ENCODE data around the gene SEMA3G. TPM values are rescaled to one million over a fixed set of nuclear protein-coding genes. Genes with fewer than 3 reads are reported as not detected.

Gene SEMA3G
- total and polyA plus RNA-seq, 2 experiments from 2014 or later = 0.47 to 2.5 TPM

DNA sequence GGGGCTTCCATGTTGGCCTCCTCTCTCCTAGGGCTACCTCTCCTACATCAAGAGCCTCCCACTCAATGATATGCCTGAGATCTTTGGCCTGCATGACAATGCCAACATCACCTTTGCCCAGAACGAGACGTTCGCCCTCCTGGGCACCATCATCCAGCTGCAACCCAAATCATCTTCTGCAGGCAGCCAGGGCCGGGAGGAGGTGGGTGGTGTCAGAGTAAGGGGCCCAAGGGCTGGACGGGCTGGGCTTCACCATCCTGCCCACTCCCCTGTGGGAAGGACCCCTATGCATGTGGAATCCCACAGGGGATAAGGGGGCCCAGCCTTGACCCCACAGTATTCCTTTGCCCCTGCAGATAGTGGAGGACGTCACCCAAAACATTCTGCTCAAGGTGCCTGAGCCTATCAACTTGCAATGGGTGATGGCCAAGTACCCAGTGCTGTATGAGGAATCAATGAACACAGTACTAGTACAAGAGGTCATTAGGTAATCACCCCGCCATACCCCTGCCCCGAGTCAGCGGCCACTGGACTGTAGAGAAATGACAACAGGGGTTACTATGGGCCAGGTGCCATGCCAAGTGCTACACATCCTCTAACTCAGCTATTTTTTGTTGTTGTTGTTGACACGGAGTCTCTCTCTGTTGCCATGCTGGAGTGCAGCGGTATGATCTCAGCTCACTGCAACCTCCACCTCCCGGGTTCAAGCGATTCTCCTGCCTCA, 47.1 kb downstream of the SEMA3G start:
- no peak for DNase-seq (ENCODE audit: low spot score)
- Histone ChIP-seq H3K79me2 (replicated peaks; ENCODE audit: insufficient read depth) (no peaks in the 10 kb centered on the region), H3K4me2 (no peak overlapping the region), H3K36me3 (ENCODE audit: insufficient read depth) (no peaks in the 10 kb centered on the region), H4K20me1 (replicated peaks; ENCODE audit: insufficient read depth) (no peaks in the 10 kb centered on the region), H2AFZ (no peak overlapping the region), H3K9me2 (ENCODE audit: insufficient read depth) (no peaks in the 10 kb centered on the region), H3K27ac (ENCODE audit: low read depth) (no peak overlapping the region), H3K4me1 (ENCODE audit: insufficient read depth) (no peaks in the 10 kb centered on the region), H3K4me3 (no peak overlapping the region), H3K27me3 (ENCODE audit: insufficient read depth) (no peaks in the 10 kb centered on the region), H3F3A (replicated peaks; ENCODE audit: low read depth) (no peaks in the 10 kb centered on the region)
- TF ChIP-seq, protein P1, sequence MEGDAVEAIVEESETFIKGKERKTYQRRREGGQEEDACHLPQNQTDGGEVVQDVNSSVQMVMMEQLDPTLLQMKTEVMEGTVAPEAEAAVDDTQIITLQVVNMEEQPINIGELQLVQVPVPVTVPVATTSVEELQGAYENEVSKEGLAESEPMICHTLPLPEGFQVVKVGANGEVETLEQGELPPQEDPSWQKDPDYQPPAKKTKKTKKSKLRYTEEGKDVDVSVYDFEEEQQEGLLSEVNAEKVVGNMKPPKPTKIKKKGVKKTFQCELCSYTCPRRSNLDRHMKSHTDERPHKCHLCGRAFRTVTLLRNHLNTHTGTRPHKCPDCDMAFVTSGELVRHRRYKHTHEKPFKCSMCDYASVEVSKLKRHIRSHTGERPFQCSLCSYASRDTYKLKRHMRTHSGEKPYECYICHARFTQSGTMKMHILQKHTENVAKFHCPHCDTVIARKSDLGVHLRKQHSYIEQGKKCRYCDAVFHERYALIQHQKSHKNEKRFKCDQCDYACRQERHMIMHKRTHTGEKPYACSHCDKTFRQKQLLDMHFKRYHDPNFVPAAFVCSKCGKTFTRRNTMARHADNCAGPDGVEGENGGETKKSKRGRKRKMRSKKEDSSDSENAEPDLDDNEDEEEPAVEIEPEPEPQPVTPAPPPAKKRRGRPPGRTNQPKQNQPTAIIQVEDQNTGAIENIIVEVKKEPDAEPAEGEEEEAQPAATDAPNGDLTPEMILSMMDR (conservative IDR thresholded peaks at IDR 0.05; ENCODE audit: low read depth in 2 of 2) = no peak
- TF ChIP-seq EZH2 (IDR thresholded peaks at IDR 0.05; ENCODE audit: low read depth, unreplicated experiment) = no peak
- TF ChIP-seq ZNF114 (CRISPR knock-in tag; IDR thresholded peaks at IDR 0.05) = no peak
- TF ChIP-seq, protein P2, sequence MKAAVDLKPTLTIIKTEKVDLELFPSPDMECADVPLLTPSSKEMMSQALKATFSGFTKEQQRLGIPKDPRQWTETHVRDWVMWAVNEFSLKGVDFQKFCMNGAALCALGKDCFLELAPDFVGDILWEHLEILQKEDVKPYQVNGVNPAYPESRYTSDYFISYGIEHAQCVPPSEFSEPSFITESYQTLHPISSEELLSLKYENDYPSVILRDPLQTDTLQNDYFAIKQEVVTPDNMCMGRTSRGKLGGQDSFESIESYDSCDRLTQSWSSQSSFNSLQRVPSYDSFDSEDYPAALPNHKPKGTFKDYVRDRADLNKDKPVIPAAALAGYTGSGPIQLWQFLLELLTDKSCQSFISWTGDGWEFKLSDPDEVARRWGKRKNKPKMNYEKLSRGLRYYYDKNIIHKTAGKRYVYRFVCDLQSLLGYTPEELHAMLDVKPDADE (IDR thresholded peaks at IDR 0.05) = no peak
- TF ChIP-seq ZNF331 (CRISPR knock-in tag; IDR thresholded peaks at IDR 0.05; ENCODE audit: low read depth) = no peak
- TF ChIP-seq, protein P3, sequence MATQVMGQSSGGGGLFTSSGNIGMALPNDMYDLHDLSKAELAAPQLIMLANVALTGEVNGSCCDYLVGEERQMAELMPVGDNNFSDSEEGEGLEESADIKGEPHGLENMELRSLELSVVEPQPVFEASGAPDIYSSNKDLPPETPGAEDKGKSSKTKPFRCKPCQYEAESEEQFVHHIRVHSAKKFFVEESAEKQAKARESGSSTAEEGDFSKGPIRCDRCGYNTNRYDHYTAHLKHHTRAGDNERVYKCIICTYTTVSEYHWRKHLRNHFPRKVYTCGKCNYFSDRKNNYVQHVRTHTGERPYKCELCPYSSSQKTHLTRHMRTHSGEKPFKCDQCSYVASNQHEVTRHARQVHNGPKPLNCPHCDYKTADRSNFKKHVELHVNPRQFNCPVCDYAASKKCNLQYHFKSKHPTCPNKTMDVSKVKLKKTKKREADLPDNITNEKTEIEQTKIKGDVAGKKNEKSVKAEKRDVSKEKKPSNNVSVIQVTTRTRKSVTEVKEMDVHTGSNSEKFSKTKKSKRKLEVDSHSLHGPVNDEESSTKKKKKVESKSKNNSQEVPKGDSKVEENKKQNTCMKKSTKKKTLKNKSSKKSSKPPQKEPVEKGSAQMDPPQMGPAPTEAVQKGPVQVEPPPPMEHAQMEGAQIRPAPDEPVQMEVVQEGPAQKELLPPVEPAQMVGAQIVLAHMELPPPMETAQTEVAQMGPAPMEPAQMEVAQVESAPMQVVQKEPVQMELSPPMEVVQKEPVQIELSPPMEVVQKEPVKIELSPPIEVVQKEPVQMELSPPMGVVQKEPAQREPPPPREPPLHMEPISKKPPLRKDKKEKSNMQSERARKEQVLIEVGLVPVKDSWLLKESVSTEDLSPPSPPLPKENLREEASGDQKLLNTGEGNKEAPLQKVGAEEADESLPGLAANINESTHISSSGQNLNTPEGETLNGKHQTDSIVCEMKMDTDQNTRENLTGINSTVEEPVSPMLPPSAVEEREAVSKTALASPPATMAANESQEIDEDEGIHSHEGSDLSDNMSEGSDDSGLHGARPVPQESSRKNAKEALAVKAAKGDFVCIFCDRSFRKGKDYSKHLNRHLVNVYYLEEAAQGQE (IDR thresholded peaks at IDR 0.05; ENCODE audit: unreplicated experiment) = no peak
- TF ChIP-seq JUNB (IDR thresholded peaks at IDR 0.05; ENCODE audit: unreplicated experiment) = no peak
- TF ChIP-seq STAT1 (IDR thresholded peaks at IDR 0.05; ENCODE audit: unreplicated experiment) = no peak
- no peak for TF ChIP-seq NANOG (IDR thresholded peaks at IDR 0.05; ENCODE audit: borderline replicate concordance)
- no peak for TF ChIP-seq CREB1 (CRISPR knock-in tag; IDR thresholded peaks at IDR 0.05; ENCODE audit: low read depth)
- TF ChIP-seq EZH2phosphoT487 (IDR thresholded peaks at IDR 0.05; ENCODE audit: unreplicated experiment) = no peak
- TF ChIP-seq, protein P4, sequence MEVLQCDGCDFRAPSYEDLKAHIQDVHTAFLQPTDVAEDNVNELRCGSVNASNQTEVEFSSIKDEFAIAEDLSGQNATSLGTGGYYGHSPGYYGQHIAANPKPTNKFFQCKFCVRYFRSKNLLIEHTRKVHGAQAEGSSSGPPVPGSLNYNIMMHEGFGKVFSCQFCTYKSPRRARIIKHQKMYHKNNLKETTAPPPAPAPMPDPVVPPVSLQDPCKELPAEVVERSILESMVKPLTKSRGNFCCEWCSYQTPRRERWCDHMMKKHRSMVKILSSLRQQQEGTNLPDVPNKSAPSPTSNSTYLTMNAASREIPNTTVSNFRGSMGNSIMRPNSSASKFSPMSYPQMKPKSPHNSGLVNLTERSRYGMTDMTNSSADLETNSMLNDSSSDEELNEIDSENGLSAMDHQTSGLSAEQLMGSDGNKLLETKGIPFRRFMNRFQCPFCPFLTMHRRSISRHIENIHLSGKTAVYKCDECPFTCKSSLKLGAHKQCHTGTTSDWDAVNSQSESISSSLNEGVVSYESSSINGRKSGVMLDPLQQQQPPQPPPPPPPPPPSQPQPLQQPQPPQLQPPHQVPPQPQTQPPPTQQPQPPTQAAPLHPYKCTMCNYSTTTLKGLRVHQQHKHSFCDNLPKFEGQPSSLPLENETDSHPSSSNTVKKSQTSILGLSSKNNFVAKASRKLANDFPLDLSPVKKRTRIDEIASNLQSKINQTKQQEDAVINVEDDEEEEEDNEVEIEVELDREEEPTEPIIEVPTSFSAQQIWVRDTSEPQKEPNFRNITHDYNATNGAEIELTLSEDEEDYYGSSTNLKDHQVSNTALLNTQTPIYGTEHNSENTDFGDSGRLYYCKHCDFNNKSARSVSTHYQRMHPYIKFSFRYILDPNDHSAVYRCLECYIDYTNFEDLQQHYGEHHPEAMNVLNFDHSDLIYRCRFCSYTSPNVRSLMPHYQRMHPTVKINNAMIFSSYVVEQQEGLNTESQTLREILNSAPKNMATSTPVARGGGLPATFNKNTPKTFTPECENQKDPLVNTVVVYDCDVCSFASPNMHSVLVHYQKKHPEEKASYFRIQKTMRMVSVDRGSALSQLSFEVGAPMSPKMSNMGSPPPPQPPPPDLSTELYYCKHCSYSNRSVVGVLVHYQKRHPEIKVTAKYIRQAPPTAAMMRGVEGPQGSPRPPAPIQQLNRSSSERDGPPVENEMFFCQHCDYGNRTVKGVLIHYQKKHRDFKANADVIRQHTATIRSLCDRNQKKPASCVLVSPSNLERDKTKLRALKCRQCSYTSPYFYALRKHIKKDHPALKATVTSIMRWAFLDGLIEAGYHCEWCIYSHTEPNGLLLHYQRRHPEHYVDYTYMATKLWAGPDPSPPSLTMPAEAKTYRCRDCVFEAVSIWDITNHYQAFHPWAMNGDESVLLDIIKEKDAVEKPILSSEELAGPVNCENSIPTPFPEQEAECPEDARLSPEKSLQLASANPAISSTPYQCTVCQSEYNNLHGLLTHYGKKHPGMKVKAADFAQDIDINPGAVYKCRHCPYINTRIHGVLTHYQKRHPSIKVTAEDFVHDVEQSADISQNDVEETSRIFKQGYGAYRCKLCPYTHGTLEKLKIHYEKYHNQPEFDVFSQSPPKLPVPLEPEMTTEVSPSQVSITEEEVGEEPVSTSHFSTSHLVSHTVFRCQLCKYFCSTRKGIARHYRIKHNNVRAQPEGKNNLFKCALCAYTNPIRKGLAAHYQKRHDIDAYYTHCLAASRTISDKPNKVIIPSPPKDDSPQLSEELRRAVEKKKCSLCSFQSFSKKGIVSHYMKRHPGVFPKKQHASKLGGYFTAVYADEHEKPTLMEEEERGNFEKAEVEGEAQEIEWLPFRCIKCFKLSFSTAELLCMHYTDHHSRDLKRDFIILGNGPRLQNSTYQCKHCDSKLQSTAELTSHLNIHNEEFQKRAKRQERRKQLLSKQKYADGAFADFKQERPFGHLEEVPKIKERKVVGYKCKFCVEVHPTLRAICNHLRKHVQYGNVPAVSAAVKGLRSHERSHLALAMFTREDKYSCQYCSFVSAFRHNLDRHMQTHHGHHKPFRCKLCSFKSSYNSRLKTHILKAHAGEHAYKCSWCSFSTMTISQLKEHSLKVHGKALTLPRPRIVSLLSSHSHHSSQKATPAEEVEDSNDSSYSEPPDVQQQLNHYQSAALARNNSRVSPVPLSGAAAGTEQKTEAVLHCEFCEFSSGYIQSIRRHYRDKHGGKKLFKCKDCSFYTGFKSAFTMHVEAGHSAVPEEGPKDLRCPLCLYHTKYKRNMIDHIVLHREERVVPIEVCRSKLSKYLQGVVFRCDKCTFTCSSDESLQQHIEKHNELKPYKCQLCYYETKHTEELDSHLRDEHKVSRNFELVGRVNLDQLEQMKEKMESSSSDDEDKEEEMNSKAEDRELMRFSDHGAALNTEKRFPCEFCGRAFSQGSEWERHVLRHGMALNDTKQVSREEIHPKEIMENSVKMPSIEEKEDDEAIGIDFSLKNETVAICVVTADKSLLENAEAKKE (CRISPR knock-in tag; IDR thresholded peaks at IDR 0.05) = no peak
- TF ChIP-seq POLR2AphosphoS5 (IDR thresholded peaks at IDR 0.05; ENCODE audit: low read depth) = no peak
- Mint-ChIP-seq H3K4me3 (no peak overlapping the region), H3K27ac (no peak overlapping the region), H3K36me3 (ENCODE audit: low read depth) (peaks cover 17% of the 10 kb centered on the region), H3K9me3 (no peaks in the 10 kb centered on the region), H3K27me3 (ENCODE audit: insufficient read depth, low read depth, poor library complexity) (peaks cover 13% of the 10 kb centered on the region), H3K4me1 (no peaks in the 10 kb centered on the region)
- no peak for ATAC-seq

All from GM23338 (cell line).